Measurements from ENCODE around the gene DGCR2. TPM values are rescaled to one million over a fixed set of nuclear protein-coding genes. Genes with fewer than 3 reads are reported as not detected.
"Not testable (repeated sequence)": the region's sequence is repeated elsewhere in the genome, so short reads cannot be mapped to it uniquely, and the experiment has no call there.

The DGCR2 gene
- total RNA-seq, 1 donor from 2014 or later, result 50.0 TPM

DNA sequence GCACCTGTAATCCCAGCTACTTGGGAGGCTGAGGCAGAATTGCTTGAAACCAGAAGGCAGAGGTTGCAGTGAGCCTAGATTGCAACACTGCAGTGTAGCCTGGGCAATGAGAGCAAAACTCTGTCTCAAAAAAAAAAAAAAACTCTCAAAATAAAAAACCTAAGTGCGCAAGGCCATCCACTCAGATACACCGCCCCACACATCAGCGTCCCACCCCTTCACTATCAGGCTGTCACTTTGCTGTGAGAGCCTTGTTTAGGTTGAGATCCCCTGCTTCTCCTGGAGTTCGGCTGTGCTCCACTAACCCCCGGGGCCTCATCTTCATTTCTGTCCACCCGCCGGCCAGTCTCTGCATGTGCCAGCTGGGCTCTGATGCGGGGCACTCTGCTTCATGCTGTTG is 44.2 kb upstream of the DGCR2 start:
- TF ChIP-seq, protein P1, sequence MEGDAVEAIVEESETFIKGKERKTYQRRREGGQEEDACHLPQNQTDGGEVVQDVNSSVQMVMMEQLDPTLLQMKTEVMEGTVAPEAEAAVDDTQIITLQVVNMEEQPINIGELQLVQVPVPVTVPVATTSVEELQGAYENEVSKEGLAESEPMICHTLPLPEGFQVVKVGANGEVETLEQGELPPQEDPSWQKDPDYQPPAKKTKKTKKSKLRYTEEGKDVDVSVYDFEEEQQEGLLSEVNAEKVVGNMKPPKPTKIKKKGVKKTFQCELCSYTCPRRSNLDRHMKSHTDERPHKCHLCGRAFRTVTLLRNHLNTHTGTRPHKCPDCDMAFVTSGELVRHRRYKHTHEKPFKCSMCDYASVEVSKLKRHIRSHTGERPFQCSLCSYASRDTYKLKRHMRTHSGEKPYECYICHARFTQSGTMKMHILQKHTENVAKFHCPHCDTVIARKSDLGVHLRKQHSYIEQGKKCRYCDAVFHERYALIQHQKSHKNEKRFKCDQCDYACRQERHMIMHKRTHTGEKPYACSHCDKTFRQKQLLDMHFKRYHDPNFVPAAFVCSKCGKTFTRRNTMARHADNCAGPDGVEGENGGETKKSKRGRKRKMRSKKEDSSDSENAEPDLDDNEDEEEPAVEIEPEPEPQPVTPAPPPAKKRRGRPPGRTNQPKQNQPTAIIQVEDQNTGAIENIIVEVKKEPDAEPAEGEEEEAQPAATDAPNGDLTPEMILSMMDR (IDR thresholded peaks at IDR 0.05; ENCODE audit: insufficient read depth, low read length, severe bottlenecking), result no peak
- peaks cover 25% of the 10 kb centered on the region for H3K27me3 ChIP-seq (ENCODE audit: control insufficient read depth, insufficient read depth, low read length)
- FAIRE-seq (no peak), DNase-seq (ENCODE audit: low read depth) (no peak)
- H3K4me3 ChIP-seq (ENCODE audit: low read depth, low read length), result no peak overlapping the region
- no peaks in the 10 kb centered on the region for H3K36me3 ChIP-seq (ENCODE audit: control insufficient read depth, insufficient read depth, low read length)

DNA sequence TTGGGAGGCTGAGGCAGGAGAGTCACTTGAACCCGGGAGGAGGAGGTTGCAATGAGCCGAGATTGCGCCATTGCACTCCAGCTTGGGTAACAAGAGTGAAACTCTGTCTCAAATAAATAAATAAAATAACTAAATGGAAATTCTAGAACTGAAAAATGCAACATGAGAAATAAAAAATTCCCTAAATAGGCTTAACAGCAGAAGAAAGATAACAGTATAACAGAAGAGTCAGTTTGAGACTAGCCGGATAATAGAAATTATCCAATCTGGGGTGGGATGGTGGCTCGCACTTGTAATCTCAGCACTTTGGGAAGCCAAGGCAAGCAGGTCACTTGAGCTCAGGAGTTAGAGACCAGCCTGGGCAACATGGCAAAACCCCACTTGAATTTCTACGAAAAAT is 42.2 kb upstream of the DGCR2 start:
- TF ChIP-seq, protein P1 (IDR thresholded peaks at IDR 0.05; ENCODE audit: insufficient read depth, low read length, severe bottlenecking), result no peak
- FAIRE-seq, result no peak
- DNase-seq (ENCODE audit: low read depth), result no peak
- Histone ChIP-seq H3K36me3 (ENCODE audit: control insufficient read depth, insufficient read depth, low read length) (no peaks in the 10 kb centered on the region), H3K27me3 (ENCODE audit: control insufficient read depth, insufficient read depth, low read length) (peaks cover 18% of the 10 kb centered on the region), H3K4me3 (ENCODE audit: low read depth, low read length) (no peak overlapping the region)

DNA sequence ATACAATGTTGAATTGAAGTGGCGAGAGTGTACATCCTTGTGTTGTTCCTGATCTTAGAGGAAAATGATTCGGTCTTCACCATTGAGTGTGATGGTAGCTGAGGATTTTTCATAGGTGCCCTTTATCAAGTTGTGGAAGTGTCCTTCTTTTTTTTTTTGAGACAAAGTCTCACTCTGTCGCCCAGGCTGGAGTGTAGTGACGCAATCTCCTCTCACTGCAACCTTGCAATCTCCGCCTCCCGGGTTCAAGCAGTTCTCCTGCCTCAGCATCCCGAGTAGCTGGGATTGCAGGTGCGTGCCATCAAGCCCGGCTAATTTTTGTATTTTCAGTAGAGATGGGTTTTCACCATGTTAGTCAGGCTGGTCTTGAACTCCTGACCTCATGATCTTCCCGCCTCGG is 36.4 kb upstream of the DGCR2 start:
- DNase-seq (ENCODE audit: low read depth); H3K36me3 ChIP-seq (ENCODE audit: control insufficient read depth, insufficient read depth, low read length); H3K27me3 ChIP-seq (ENCODE audit: control insufficient read depth, insufficient read depth, low read length); FAIRE-seq; H3K4me3 ChIP-seq (ENCODE audit: low read depth, low read length): not testable (repeated sequence)

DNA sequence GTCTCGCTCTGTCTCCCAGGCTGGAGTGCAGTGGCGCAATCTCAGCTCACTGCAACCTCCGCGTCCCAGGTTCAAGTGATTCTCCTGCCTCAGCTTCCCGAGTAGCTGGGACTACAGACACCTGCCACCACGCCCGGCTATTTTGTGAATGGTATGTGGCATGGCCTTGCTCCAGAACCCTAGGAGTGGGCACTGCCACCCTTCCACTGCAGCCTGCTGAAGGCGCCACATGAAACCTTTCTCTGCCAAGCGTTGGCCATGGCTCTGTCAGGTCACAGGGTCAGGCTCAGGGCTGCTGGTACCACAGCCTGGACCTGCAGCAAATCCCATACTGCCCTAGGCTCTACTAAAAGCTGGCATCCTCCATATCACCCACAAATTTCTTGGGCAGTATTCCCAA is 33.9 kb upstream of the DGCR2 start:
- peaks cover 16% of the 10 kb centered on the region for H3K27me3 ChIP-seq (ENCODE audit: control insufficient read depth, insufficient read depth, low read length)
- not testable (repeated sequence) for DNase-seq (ENCODE audit: low read depth); H3K36me3 ChIP-seq (ENCODE audit: control insufficient read depth, insufficient read depth, low read length); FAIRE-seq; H3K4me3 ChIP-seq (ENCODE audit: low read depth, low read length)

DNA sequence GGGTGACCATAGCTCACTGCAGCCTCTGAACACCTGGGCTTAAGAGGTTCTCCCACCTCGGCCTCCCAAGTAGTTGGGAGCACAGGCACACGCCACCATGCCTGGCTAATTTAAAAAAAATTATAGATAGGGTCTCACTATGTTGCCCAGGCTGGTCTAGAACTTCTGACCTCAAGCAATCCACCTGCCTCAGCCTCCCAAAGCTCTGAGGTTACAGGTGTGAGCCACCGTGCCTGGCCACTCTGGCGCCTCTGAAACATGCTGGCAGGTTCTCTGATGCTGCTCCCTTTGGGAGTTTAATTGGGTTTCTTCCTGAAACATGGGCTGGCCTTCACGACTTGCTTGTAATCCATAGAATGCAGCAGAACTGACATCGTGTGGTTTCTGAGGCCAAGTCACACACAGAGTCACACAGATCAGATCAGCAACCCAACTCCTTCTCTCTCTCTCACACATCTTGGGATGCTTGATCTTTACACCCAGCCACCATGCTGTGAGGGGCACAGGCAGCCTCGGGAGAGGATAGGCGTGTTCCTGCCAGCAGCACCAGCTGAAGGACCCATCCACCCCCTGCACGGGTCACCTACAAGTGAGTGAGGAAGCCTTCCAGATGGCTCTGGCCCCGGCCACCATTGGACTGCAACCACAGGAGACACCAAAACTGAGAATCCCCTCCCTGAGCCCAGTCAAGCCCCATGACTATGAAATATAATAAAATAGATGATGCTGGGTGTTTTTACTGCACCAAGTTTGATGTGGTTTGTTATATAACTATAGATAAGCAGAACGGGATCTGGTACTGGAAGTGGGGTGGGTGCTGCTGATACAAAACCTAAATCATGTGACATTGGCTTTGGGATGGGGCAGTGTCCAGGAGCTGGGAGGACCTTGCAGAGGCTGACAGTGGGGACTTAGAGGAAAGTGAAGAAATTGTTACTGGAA is 31.0 kb upstream of the DGCR2 start:
- Histone ChIP-seq H3K4me3 (ENCODE audit: low read depth, low read length) (no peak overlapping the region), H3K36me3 (ENCODE audit: control insufficient read depth, insufficient read depth, low read length) (no peaks in the 10 kb centered on the region), H3K27me3 (ENCODE audit: control insufficient read depth, insufficient read depth, low read length) (peaks cover 36% of the 10 kb centered on the region)
- TF ChIP-seq, protein P1 (IDR thresholded peaks at IDR 0.05; ENCODE audit: insufficient read depth, low read length, severe bottlenecking), result no peak
- FAIRE-seq (peak; percentile 76), DNase-seq (ENCODE audit: low read depth) (no peak)

DNA sequence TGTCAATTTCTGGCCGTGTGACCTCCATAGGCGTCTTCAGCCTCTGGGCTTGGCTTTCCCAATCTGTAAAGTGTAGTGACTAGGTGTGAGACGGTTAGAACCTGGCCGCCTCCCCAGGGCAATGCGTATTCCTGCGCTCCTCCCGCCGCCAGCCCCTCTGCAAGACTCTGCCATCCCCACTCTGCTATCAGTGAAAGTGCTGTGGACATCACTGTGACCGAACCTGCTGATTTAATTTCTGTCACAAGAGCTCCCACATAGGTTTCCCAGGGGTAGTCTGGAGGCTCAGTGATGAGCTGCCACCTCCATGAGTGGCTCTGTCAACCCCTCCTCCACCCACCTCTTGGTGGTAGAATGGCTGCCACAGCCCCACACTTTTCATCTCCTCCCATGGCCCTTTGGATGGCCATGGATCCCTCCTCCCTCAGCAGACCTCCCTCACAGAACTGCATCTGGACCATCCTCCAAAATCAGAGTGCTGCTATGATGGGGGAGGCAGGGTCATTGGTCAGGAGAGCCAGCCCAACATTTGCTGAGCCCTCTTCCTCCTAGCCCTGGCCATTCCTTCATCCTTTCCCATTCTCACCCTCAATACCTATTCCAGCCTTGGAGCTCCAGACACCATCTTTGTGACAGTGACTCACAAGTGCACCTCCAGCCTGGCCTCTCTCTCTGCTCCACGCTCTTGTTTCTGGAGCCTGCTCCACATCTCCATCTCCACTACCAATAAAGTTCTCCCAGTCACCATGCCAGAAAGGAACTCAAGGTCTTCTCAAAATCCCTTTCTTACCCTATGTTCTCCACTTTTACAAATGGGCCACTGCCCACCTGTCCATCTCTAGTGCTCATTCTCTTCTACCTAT is 29.3 kb upstream of the DGCR2 start:
- no peak for DNase-seq (ENCODE audit: low read depth)

More for the DNA sequence above, 29.3 kb upstream of the DGCR2 start:
- no peak for FAIRE-seq
- TF ChIP-seq, protein P1 (IDR thresholded peaks at IDR 0.05; ENCODE audit: insufficient read depth, low read length, severe bottlenecking), result no peak
- Histone ChIP-seq H3K4me3 (ENCODE audit: low read depth, low read length) (no peak overlapping the region), H3K27me3 (ENCODE audit: control insufficient read depth, insufficient read depth, low read length) (peaks cover 48% of the 10 kb centered on the region), H3K36me3 (ENCODE audit: control insufficient read depth, insufficient read depth, low read length) (no peaks in the 10 kb centered on the region)

Measured in bronchial epithelial cell (primary cell).